HL-60 (cell line): ENCODE results near the gene XNDC1N.
A peak's percentile ranks its signal among the peaks of the same experiment; 100 is the strongest.

ENCODE experiments used
- DNase-seq, 2 experiments: peaks; one replicate each; pipeline ENCODE4 v3.0.0-alpha.2; 2010 to 2020; ENCODE audit warnings: low read depth in 1 of 2, low spot score in 1 of 2
- H3K27ac ChIP-seq: fragments of 250-450 bp; sonication (Bioruptor Pico); replicated peaks from 2 replicates; pipeline ENCODE4 v1.5.1; 2020; ENCODE audit warnings: mild to moderate bottlenecking, moderate library complexity
- H3K27me3 ChIP-seq: fragments of 250-450 bp; sonication (Bioruptor Pico); 2 replicates; pipeline ENCODE4 v1.5.1; 2021; ENCODE audit warnings: mild to moderate bottlenecking, moderate library complexity; ENCODE audit not compliant: insufficient read depth, poor library complexity, severe bottlenecking
- H3K4me3 ChIP-seq: replicated peaks from 2 replicates; pipeline ENCODE4 v1.5.1; 2011; ENCODE audit warnings: mild to moderate bottlenecking, control low read depth, low read length; ENCODE audit not compliant: insufficient read depth
- CTCF ChIP-seq: IDR thresholded peaks from one replicate; pipeline ENCODE4 v1.5.1; 2011; ENCODE audit warnings: low read length, control low read depth, inconsistent platforms; ENCODE audit not compliant: insufficient read depth
- GABPA ChIP-seq: IDR thresholded peaks from 2 replicates; pipeline ENCODE4 v1.6.1; 2012; ENCODE audit warnings: low read depth
- POLR2AphosphoS5 ChIP-seq: IDR thresholded peaks from 2 replicates; pipeline ENCODE4 v1.6.1; 2012; ENCODE audit warnings: low read depth
- REST ChIP-seq: IDR thresholded peaks from 2 replicates; pipeline ENCODE4 v1.6.1; 2012; ENCODE audit warnings: low read depth; ENCODE audit not compliant: insufficient replicate concordance
- SPI1 ChIP-seq: IDR thresholded peaks from 2 replicates; pipeline ENCODE4 v1.6.1; 2012; ENCODE audit warnings: low read depth, mild to moderate bottlenecking, borderline replicate concordance
- long read RNA-seq: library from polyadenylated mRNA; unstranded; transcript quantifications from one replicate; pipeline ENCODE4 v2.0.0, GENCODE V29; 2020

XNDC1N gene
- long read RNA-seq, partial matches to known transcripts, result 0 of 27 reads
- long read RNA-seq, other reads (novel, unspliced or antisense), result 27 of 27 reads

- TF ChIP-seq SPI1 (no peak), GABPA (peak; percentile 95), REST (no peak), POLR2AphosphoS5 (peak; percentile 66), CTCF (no peak)
- H3K4me3 ChIP-seq, result peak within 1 kb of the TSS; percentile 99
- DNase-seq, result peak; percentile 85 to 89
- no peaks in the 10 kb centered on the region for H3K27me3 ChIP-seq
- H3K27ac ChIP-seq, result peak within 1 kb of the TSS; percentile 99
Observed at GRCh38 chr11:71927820-71928736, at the start of gene XNDC1N. Gene XNDC1N (minus strand): TSS chr11:71928594. CDS start chr11:71923353, 5,241 bp downstream.

GRCh38 chr11:71977743-71978418 lies 49.5 kb upstream of the XNDC1N start:
- H3K27ac ChIP-seq, result peak overlapping the region; percentile 37
- DNase-seq, result peak in 1 of 2 experiments; percentile 90
- H3K27me3 ChIP-seq, result no peaks in the 10 kb centered on the region
- peak; percentile 48; the same call in 1 of the 2 replicates for TF ChIP-seq SPI1
- peak; percentile 62 for TF ChIP-seq CTCF
- TF ChIP-seq POLR2AphosphoS5, result no peak
- no peak overlapping the region for H3K4me3 ChIP-seq

GRCh38 chr11:71977090-71977489 lies 48.7 kb upstream of the XNDC1N start:
- Histone ChIP-seq H3K4me3 (no peak overlapping the region), H3K27ac (no peak overlapping the region; the same call in 1 of the 2 replicates), H3K27me3 (no peaks in the 10 kb centered on the region)
- no peak for TF ChIP-seq CTCF
- TF ChIP-seq REST, result no peak
- TF ChIP-seq GABPA, result no peak
- TF ChIP-seq SPI1, result no peak
- TF ChIP-seq POLR2AphosphoS5, result no peak
- DNase-seq, result no peak
